Measurements from ENCODE around the gene PEX12.

- TF ChIP-seq CTCF (IDR thresholded peaks at IDR 0.05) (no peak), ZFX (IDR thresholded peaks at IDR 0.05; ENCODE audit: borderline replicate concordance) (no peak)
These were observed 18.7 kb downstream of the PEX12 start for GRCh38 chr17:35559495-35560210.
